GM23248 (cell line): Measurements from ENCODE around the gene KCNMB3. TPM values are rescaled to one million over a fixed set of nuclear protein-coding genes. Genes with fewer than 3 reads are reported as not detected.
"Not testable (repeated sequence)": the region's sequence is repeated elsewhere in the genome, so short reads cannot be mapped to it uniquely, and the experiment has no call there.

Experiments used
- DNase-seq: peaks from one replicate; pipeline ENCODE4 v3.0.0-alpha.2; 2015
- H2AFZ ChIP-seq: fragments of 200-600 bp; sonication (generic); 2 replicates; pipeline ENCODE4 v1.6.1; 2016; ENCODE audit warnings: antibody characterized with exemption
- H3F3A ChIP-seq: fragments of 200-600 bp; sonication (generic); 2 replicates; pipeline ENCODE4 v1.6.1; 2016; ENCODE audit warnings: mild to moderate bottlenecking, antibody characterized with exemption, mixed run types; ENCODE audit not compliant: insufficient read depth
- H3K27ac ChIP-seq: fragments of 200-600 bp; sonication (generic); 2 replicates; pipeline ENCODE4 v1.5.1; 2016; ENCODE audit warnings: mild to moderate bottlenecking
- H3K27me3 ChIP-seq: fragments of 200-600 bp; sonication (generic); replicated peaks from 2 replicates; pipeline ENCODE4 v1.6.1; 2016; ENCODE audit warnings: mild to moderate bottlenecking; ENCODE audit not compliant: insufficient read depth
- H3K36me3 ChIP-seq: fragments of 200-600 bp; sonication (generic); 2 replicates; pipeline ENCODE4 v1.6.1; 2016; ENCODE audit warnings: low read depth, mild to moderate bottlenecking
- H3K4me1 ChIP-seq: fragments of 200-600 bp; sonication (generic); 2 replicates; pipeline ENCODE4 v1.6.1; 2016; ENCODE audit warnings: mild to moderate bottlenecking; ENCODE audit not compliant: insufficient read depth
- H3K4me2 ChIP-seq: fragments of 200-600 bp; sonication (generic); one replicate; pipeline ENCODE4 v1.6.1; 2016; ENCODE audit warnings: mild to moderate bottlenecking; ENCODE audit not compliant: unreplicated experiment
- H3K4me3 ChIP-seq: fragments of 200-600 bp; sonication (generic); 2 replicates; pipeline ENCODE4 v1.5.1; 2016; ENCODE audit warnings: mild to moderate bottlenecking
- H3K79me2 ChIP-seq: fragments of 200-600 bp; sonication (generic); 2 replicates; pipeline ENCODE4 v1.6.1; 2016; ENCODE audit warnings: mild to moderate bottlenecking; ENCODE audit not compliant: insufficient read depth
- H3K9ac ChIP-seq: fragments of 200-600 bp; sonication (generic); 2 replicates; pipeline ENCODE4 v1.6.1; 2016; ENCODE audit warnings: mild to moderate bottlenecking
- H3K9me2 ChIP-seq: fragments of 200-600 bp; sonication (generic); 2 replicates; pipeline ENCODE4 v1.6.1; 2016; ENCODE audit warnings: mixed run types, mild to moderate bottlenecking, moderate library complexity; ENCODE audit not compliant: insufficient read depth
- H3K9me3 ChIP-seq: fragments of 200-600 bp; sonication (generic); one replicate; pipeline ENCODE4 v1.6.1; 2017; ENCODE audit warnings: low read depth
- H4K20me1 ChIP-seq: fragments of 200-600 bp; sonication (generic); 2 replicates; pipeline ENCODE4 v1.6.0; 2016; ENCODE audit not compliant: insufficient read depth
- EZH2 ChIP-seq: fragments of 200-600 bp; sonication (generic); IDR thresholded peaks from 2 replicates; pipeline ENCODE4 v1.6.1; 2018; ENCODE audit warnings: antibody characterized with exemption, mild to moderate bottlenecking; ENCODE audit not compliant: insufficient read depth, poor library complexity, severe bottlenecking
- EZH2phosphoT487 ChIP-seq: fragments of 200-600 bp; sonication (generic); IDR thresholded peaks from 2 replicates; pipeline ENCODE4 v1.6.1; 2018; ENCODE audit warnings: antibody characterized with exemption, moderate library complexity, mild to moderate bottlenecking, low read depth; ENCODE audit not compliant: insufficient read depth
- WGBS, 2 experiments: methylation state at CpG; one replicate each; pipeline ENCODE4 v1.1.6; 2015 to 2017; ENCODE audit warnings: low lambda C conversion rate in 2 of 2, low coverage in 1 of 2; ENCODE audit errors: missing lambda C conversion rate in 2 of 2; 5-methylcytosine and 5-hydroxymethylcytosine counted together
- in situ Hi-C: fragments of 300-500 bp; cut with MboI; formaldehyde crosslinking; loops from 2 replicates; pipeline ENCODE4 v1.15.0; 2020
- polyA plus RNA-seq: library from polyadenylated mRNA; unstranded; fragments of >200 nt; fragmentation: Nextera tagmentation; extraction: Ambion mirVana; gene quantifications from 2 replicates; pipeline ENCODE4 v1.2.1, GENCODE V29; 2016
- total RNA-seq: library from RNA; depleted of rRNA; stranded (reverse); fragments of >200 nt; shearing (Covaris generic); gene quantifications from 2 replicates; pipeline ENCODE4 v1.2.3, GENCODE V29; 2014

KCNMB3 gene
- total and polyA plus RNA-seq, 2 experiments from 2014 or later = 0.50 to 0.54 TPM

DNA sequence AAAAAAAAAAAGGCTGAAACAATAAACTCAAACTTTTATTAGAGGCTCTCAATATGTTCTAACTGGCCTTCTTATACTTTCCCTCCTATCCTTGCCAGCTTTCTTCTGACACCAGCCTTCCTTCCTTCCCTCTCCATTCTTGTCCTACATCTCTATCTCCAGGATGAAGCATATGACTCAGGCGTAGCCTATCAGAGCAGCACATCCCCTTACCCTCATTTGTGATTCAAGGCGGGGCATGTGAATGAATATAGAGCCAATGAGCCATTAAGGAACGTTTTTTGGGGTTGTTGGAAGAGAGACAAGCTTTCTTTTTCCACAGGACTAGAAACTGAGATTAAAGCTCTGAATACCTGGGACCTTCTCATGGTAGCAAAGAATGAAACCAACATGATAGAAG, 25.1 kb upstream of the KCNMB3 start:
- 51 to 56% methylated on average over 3 of the region's 3 CpGs for whole genome bisulfite sequencing, 2 experiments
- DNase-seq = no peak
- Histone ChIP-seq H3F3A (no peaks in the 10 kb centered on the region), H3K9me3 (no peaks in the 10 kb centered on the region), H3K27me3 (no peaks in the 10 kb centered on the region; the same call in 1 of the 2 replicates), H3K4me1 (no peaks in the 10 kb centered on the region), H3K36me3 (no peaks in the 10 kb centered on the region), H3K27ac (no peak overlapping the region), H3K79me2 (no peaks in the 10 kb centered on the region), H3K9me2 (no peaks in the 10 kb centered on the region), H2AFZ (peak overlapping the region; percentile 31; the same call in 1 of the 2 replicates), H3K9ac (no peak overlapping the region), H3K4me2 (no peak overlapping the region), H3K4me3 (no peak overlapping the region), H4K20me1 (no peaks in the 10 kb centered on the region)
- TF ChIP-seq EZH2 (no peak), EZH2phosphoT487 (no peak)
- in situ Hi-C loops = no loop called here

DNA sequence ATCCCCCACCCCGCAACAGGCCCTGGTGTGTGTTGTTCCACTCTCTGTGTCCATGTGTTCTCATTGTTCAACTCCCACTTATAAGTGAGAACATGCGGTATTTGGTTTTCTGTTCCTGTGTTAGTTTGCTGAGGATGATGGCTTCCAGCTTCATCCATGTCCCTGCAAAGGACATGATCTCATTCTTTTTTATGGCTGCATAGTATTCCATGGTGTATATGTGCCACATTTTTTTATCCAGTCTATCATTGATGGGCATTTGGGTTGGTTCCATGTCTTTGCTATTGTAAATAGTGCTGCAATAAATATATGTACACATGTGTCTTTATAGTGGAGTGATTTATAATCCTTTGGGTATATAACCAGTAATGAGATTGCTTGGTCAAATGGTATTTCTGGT, 23.5 kb upstream of the KCNMB3 start:
- H3K4me2 ChIP-seq, H3K36me3 ChIP-seq, H3K27ac ChIP-seq, H3K9me2 ChIP-seq, H3K27me3 ChIP-seq, in situ Hi-C loops, H3F3A ChIP-seq, H3K9ac ChIP-seq, H3K79me2 ChIP-seq, H4K20me1 ChIP-seq, H3K4me3 ChIP-seq, H3K9me3 ChIP-seq, H2AFZ ChIP-seq, DNase-seq, H3K4me1 ChIP-seq: not testable (repeated sequence)
- WGBS, 2 experiments = 68 to 77% methylated on average over 2 of the region's 2 CpGs

DNA sequence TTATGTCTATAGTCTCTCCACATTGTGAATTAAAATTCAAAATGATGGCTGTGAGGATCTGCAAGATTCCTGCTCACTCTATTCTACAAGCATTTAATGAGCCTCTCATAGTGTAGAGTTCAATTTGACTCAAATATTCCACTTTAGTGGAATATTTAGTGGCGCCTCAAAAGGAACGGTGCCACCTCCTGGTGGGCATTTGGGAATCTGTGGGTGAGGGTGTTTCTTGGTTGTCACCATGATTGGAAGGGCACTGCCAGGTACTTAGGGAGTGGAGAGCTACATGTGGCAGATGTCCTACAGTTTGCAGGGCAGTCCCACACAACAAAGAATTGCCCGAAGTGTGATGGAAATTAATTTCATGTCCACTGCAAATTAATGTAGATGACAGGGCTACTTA, 21.5 kb upstream of the KCNMB3 start:
- DNase-seq = no peak
- no peaks in the 10 kb centered on the region for H3K9me2 ChIP-seq
- H3K27me3 ChIP-seq = peaks cover under 1% of the 10 kb centered on the region
- H3F3A ChIP-seq = no peaks in the 10 kb centered on the region
- H3K4me2 ChIP-seq = no peak overlapping the region
- H3K9ac ChIP-seq = no peak overlapping the region
- no peak overlapping the region for H3K4me3 ChIP-seq
- no peaks in the 10 kb centered on the region for H4K20me1 ChIP-seq
- no peaks in the 10 kb centered on the region for H3K4me1 ChIP-seq
- WGBS, 2 experiments = 69 to 70% methylated on average over 3 of the region's 3 CpGs
- H3K27ac ChIP-seq = no peak overlapping the region
- H3K9me3 ChIP-seq = no peaks in the 10 kb centered on the region
- no peaks in the 10 kb centered on the region for H3K79me2 ChIP-seq
- in situ Hi-C loops = no loop called here
- no peak overlapping the region for H2AFZ ChIP-seq
- TF ChIP-seq EZH2phosphoT487 (no peak), EZH2 (no peak)
- no peaks in the 10 kb centered on the region for H3K36me3 ChIP-seq

GRCh38 chr3:179269152-179269707, 18.3 kb upstream of the KCNMB3 start:
- no peaks in the 10 kb centered on the region for H3K36me3 ChIP-seq
- no peak overlapping the region for H3K9ac ChIP-seq
- DNase-seq = no peak
- H3K9me2 ChIP-seq = no peaks in the 10 kb centered on the region
- H3K27ac ChIP-seq = no peak overlapping the region
- H3K9me3 ChIP-seq = no peaks in the 10 kb centered on the region
- H3K4me2 ChIP-seq = no peak overlapping the region
- peaks cover 16% of the 10 kb centered on the region for H3K27me3 ChIP-seq
- no peak for TF ChIP-seq EZH2phosphoT487
- no peak for TF ChIP-seq EZH2
- 59 to 70% methylated on average over 4 of the region's 4 CpGs for WGBS, 2 experiments
- no peaks in the 10 kb centered on the region for H4K20me1 ChIP-seq
- no peaks in the 10 kb centered on the region for H3K4me1 ChIP-seq
- H2AFZ ChIP-seq = no peak overlapping the region
- no peaks in the 10 kb centered on the region for H3K79me2 ChIP-seq
- in situ Hi-C loops = no loop called here
- no peaks in the 10 kb centered on the region for H3F3A ChIP-seq
- no peak overlapping the region for H3K4me3 ChIP-seq

GRCh38 chr3:179268400-179269051, 17.6 kb upstream of the KCNMB3 start:
- in situ Hi-C loops = no loop called here
- no peak overlapping the region; the same call in 1 of the 2 replicates for H2AFZ ChIP-seq

More at GRCh38 chr3:179268400-179269051, 17.6 kb upstream of the KCNMB3 start:
- Histone ChIP-seq H3K9me2 (no peaks in the 10 kb centered on the region), H3K4me3 (no peak overlapping the region), H3K27ac (no peak overlapping the region), H3K4me1 (no peaks in the 10 kb centered on the region), H4K20me1 (no peaks in the 10 kb centered on the region), H3K9me3 (no peaks in the 10 kb centered on the region), H3K27me3 (peaks cover 16% of the 10 kb centered on the region), H3K9ac (no peak overlapping the region), H3K36me3 (no peaks in the 10 kb centered on the region), H3F3A (no peaks in the 10 kb centered on the region), H3K79me2 (no peaks in the 10 kb centered on the region), H3K4me2 (no peak overlapping the region)
- WGBS, 2 experiments = 36 to 53% methylated on average over 4 of the region's 4 CpGs
- no peak for TF ChIP-seq EZH2
- no peak for TF ChIP-seq EZH2phosphoT487
- DNase-seq = no peak
